NCI-H146 (cell line): Measurements from ENCODE around the gene YTHDF1.
"Not testable (repeated sequence)": the region's sequence is repeated elsewhere in the genome, so short reads cannot be mapped to it uniquely, and the experiment has no call there.

Source experiments
- DNase-seq: peaks from one replicate; lab custom pipeline; 2025; lab: John Stamatoyannopoulos, UW

Gene YTHDF1

DNA sequence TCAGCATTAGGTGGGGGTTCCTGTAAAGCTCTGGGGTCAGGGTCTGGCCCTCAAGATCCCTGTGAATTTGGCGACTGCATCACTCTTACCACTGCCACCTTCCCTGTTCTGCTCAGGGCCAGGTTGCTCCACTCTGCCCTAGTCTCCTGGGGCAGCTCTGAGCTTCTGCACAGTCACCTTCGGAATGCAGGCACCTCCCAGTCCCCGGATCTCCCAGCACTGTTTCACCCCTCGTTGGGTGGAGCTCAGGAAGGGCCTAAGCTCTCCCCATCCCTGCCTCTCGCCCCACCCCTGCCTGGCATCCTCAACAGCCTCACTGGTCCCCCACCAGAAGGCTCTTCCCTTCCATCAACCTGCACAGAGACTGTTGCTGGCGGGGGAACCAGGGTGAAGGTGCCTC lies 46.2 kb downstream of the YTHDF1 start:
- DNase-seq = no peak

GRCh38 chr20:63168861-63169260 lies 47.1 kb downstream of the YTHDF1 start:
- DNase-seq = no peak

GRCh38 chr20:63167918-63168520 lies 47.9 kb downstream of the YTHDF1 start:
- DNase-seq = no peak

DNA sequence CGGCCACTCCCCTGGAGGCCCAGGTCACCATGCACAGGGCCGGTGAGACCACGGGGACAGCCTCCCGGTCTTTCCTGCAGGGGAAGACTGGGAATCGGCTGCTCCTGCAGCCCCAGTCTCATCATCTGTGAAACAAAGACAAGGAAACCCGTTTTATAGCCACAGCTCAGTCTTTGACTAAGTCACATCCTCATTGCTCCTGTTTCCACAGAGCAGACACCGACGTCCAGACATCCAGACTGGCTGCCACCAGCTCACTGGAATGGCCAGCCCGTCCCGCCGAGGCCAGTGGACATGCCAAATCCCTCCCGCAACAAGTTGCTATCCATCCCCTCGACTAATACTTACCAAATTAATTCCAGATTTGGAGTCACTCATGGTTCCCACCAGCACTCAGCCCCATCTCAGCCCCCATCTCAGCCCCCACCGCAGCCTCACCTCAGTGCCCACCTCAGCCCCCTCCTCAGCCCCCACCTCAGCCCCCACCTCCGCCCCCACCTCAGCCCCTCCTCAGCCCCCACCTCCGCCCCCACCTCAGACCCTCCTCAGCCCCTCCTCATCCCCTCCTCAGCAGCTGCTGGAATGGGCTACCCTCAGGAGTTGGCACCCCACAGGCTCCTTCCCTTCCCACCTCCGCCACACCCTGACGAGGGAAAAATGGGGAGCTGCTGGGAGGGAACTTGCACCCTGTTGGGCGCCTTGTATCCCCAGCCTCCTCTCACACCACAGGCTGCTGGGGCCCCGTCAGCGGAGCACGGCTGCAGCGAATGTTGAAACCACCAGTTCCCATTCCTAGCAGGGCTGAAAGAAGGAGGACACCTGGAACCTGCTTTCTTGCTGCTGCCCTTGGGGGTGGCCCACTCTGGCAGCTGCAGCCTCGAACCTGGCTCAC lies 48.7 kb downstream of the YTHDF1 start:
- no peak for DNase-seq

- DNase-seq = no peak
Observed at GRCh38 chr20:63166193-63167020, 49.5 kb downstream of the YTHDF1 start.

DNA sequence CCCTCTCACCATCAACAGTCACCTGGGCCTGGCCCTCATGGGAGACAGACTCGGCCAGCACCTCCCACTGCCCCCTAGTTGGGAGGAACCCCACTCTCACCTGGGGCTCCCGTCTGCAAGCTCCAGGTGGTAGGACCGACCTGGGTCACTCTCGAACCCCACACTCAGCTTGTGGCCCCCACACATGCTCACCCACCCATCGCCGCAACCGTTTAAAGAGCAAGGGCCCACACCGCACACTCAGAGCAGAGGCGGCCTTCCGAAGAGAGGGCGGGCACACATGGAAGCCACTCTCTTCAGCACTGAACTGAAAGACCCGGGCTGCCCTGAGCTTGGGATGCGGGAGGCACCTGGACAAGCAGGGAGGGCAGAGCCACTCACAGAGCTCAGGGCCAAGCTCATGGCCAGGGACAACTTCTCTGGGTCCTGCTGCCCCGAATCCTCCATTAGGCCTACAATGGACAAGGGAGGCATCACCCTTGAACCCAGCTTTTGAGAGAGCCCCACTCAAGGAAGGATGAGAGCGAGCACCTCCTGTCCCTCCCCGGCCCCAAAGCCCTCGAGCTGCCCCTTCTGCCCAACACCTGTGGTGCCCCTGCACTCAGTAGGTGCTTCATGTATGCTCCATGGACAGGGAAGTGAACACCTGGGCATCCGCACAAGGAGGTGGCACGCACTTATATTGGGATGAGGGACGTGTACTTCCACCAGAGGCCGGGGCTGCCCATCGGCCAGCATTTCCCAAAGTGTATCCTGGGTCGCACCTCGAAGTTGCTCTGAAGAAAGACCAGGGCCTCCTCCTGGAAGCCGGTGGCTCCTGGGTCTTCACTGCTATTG lies 50.4 kb downstream of the YTHDF1 start:
- no peak for DNase-seq

- no peak for DNase-seq
Observed at GRCh38 chr20:63164484-63165355, 51.2 kb downstream of the YTHDF1 start.

DNA sequence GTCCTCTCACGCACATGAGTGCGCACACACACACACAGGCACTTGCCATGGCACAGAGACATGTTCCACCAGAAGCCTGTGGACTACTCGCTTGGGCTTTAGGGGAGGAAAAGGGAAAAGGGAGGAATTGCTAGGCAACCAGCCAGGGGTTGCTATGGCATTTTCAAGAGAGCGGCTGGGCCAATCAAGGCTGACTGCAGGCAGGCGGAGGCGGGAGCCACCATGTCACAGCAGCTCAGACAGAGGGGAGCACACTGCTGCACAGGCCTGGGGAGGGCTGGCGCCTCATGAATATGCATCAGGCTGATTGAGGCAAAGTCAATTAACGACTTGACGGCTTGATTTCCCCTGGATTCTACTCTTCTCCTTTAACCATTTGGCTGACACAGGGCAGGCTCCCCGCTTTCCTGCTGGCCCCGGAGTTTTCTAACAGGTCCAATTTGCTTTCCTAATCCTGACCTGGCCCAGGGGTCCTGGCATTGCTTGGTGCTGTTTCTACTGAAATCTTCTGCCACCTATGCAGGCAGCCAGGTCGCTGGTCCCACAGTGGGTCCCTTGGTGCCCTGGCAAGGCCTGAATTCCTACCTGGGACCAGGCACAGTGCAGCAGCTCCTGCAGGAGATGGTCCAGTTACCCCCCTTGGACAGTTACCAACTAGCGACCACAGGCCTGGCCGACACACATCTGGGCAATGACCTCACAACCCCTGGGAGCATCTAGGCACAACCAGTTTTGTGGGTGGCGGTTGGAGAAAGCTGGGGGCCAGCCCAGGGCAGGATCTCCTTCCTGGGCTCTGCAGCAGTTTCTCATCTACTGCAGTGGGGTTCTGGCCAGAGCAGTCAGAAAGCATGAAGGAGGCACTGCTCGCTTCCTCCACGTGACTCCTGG lies 52.1 kb downstream of the YTHDF1 start:
- no peak for DNase-seq

DNA sequence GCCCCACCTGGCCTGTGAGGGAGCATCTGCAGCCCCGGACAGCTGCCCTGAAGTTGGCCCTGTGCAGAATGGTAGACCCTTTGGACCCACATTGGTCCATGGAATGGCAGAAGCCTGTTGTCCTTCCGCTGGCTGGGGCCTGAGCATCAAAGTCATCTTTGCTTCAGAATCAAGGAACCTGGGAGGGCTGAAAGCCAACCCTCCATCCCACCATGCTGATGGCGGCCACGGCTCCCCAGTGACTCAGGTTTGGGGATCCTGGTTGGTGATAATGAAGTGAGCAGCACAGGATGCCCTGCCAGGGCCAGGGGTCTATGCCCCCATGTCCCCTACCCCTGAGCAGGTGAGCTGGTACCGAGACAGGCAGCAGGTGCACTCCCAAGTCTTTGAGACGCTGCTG lies 52.8 kb downstream of the YTHDF1 start:
- no peak for DNase-seq

GRCh38 chr20:63162206-63162795 lies 53.6 kb downstream of the YTHDF1 start:
- DNase-seq = no peak

- no peak for DNase-seq
Observed at GRCh38 chr20:63161176-63161651, 54.7 kb downstream of the YTHDF1 start.

DNA sequence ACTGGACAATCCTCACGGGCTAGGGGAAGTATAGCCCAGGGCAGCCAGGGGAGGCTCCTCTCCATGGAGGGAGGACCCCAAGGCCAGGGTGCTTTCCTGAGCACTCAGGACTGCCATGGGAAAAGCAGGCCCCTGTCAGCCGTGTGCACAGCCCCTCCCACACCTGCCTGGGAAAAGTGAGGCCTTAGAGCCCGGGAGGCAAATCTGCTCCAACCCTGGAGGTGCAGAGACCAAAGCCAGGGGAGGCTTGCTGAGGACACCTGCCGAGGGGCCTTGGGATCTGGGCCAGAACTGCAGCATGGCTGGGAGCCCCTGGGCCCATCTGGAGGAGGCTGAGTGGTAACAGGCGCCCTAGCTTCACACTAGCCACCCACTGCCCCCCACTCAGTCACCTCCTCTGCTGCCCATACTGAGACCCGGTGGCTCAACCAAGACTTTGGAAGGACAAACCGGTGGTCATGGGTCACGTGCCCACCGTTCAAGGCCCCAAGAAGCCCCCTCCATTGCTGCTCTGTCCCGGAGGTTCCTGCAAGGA lies 55.2 kb downstream of the YTHDF1 start:
- no peak for DNase-seq

- no peak for DNase-seq
Observed at GRCh38 chr20:63159826-63160640, 55.9 kb downstream of the YTHDF1 start.

DNA sequence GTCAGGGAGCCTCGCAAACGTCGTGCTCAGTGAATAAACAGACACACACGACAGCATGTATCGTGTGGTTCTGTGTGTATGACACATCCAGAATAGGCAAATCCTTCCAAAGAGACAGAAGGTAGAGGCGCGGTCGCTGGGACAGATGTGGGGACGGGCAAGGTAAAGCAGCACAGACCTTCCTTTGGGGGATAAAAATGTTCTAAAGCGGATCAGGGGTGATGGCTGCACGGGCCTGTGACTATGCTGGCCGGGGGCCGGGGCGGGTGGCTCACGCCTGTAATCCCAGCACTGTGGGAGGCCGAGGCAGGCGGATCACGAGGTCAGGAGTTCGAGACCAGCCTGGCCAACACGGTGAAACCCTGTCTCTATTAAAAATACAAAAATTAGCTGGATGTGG lies 56.7 kb downstream of the YTHDF1 start:
- DNase-seq = not testable (repeated sequence)

DNA sequence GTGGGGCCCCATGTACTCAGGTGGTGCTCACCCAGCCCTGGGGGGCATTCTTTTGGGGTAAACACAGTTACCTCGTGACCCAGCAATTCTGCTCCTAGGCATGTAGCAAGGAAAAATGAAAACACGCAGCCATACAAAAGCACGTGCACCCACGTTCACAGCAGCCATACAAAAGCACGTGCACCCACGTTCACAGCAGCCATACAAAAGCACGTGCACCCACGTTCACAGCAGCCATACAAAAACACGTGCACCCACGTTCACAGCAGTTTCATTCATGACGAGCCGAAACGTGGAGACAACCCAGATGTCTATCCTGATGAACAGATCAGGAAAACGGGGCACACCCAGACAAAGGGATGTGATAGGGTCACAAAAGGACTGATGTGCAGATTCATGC lies 57.1 kb downstream of the YTHDF1 start:
- no peak for DNase-seq

- no peak for DNase-seq
Observed at GRCh38 chr20:63158352-63158751, 57.6 kb downstream of the YTHDF1 start.

DNA sequence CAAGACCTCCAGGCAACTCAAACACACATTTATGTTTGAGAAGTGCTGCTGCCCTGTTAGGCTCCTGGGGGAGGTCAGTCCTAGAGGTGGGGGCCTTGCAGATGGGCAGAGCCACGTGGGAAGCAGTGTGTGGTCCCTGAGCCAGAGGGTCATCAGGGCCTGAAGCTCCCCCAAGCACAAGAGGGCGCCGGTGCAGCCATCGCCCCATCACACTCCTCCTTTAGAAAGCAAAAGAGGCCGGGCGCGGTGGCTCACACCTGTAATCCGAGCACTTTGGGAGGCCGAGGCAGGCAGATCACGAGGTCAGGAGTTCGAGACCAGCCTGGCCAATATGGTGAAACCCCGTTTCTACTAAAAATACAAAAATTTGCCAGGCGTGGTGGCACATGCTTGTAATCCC lies 58.5 kb downstream of the YTHDF1 start:
- DNase-seq = not testable (repeated sequence)

- DNase-seq = no peak
Observed at GRCh38 chr20:63156221-63156671, 59.7 kb downstream of the YTHDF1 start.
